Hypothalamus (tissue), 51 donors: ENCODE results near the gene SLC13A3.

Experiments used
- DNase-seq, 51 donors: peaks; one replicate each; lab custom pipeline; 2025; lab: John Stamatoyannopoulos, UW

Gene SLC13A3, protein sequence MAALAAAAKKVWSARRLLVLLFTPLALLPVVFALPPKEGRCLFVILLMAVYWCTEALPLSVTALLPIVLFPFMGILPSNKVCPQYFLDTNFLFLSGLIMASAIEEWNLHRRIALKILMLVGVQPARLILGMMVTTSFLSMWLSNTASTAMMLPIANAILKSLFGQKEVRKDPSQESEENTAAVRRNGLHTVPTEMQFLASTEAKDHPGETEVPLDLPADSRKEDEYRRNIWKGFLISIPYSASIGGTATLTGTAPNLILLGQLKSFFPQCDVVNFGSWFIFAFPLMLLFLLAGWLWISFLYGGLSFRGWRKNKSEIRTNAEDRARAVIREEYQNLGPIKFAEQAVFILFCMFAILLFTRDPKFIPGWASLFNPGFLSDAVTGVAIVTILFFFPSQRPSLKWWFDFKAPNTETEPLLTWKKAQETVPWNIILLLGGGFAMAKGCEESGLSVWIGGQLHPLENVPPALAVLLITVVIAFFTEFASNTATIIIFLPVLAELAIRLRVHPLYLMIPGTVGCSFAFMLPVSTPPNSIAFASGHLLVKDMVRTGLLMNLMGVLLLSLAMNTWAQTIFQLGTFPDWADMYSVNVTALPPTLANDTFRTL

DNA sequence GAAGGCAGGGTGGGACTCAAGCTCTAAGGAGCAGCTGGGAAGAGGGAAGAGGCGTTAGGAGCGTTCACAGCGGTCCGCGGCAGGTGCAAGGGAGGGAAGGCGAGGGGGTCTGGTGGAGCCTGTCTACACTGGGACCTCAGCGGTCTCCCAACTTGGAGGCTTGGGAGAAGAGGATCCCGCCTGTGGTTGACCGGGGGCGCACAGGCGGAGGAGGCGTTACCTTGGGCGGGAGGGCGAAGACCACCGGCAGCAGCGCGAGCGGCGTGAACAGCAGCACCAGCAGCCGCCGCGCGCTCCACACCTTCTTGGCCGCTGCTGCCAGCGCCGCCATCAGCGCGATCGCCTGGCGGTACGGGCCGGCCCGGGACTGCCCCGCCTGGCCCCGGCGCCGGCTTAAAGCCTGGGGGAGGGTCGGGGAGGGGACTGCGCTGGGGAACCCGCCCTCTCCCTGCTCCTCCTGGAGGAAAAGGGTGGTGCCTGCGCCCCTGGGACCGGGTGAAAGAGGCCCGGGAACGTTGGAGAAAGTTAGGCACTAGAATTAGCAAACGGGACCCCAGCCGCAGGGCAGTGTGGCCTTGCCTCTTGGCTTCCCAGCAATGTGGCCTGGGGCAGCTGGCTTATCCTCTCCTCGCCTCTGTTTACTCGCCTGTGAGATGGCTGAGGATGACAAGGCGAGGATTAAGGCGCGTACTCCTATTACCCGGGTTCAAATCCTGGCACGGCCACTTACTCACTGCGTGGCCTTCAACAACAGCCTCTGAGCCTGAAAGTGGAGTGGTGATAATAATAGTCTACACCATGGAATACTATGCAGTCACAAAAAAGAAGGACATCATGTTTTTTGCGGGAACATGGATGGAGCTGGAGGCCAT, at the start of gene SLC13A3:
TSS of gene SLC13A3 (minus strand) at position 369 of the 872 bp plus-strand sequence. CDS start at position 331, 38 bp downstream.
- peak in 25 of 51 donors; percentile 9 to 70 (median 46) for DNase-seq

DNA sequence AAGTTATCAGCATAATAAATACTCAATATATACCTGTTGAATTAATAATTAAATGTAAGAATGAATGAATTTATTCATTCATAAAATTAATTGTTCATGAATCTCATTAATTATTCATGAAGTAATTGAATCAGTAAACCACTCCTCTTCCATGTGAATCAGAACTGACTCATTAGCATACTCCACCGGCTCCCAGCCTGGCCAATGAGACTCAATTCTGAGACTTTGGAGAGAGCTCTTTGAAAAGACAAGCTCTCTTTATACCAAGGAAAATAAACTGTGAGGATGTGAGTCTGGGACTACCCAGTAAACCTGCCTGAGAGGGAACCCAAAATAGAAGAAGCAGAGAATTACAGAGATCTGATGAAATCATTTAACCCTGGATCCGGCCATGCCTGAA, 49.8 kb upstream of the SLC13A3 start:
- no peak for DNase-seq

DNA sequence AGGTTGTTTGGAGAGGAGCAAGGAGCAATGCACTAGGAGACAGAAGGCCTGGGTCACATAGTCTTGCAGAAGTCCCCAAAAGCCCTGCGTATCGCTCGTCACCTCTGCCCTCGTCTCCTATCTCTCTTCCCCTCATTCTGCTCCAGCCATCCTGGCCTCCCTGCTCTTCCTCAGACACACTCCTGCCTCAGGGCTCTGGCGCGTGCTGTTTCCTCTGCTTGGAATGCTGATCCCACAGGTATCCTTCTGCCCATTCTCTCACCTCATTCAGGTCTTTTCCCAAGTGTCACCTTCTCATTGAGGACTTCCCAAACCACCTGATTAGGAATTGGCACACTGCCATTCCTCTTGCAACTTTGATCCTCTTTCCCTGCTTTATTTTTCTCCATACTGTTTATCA, 49.2 kb upstream of the SLC13A3 start:
- no peak for DNase-seq

DNA sequence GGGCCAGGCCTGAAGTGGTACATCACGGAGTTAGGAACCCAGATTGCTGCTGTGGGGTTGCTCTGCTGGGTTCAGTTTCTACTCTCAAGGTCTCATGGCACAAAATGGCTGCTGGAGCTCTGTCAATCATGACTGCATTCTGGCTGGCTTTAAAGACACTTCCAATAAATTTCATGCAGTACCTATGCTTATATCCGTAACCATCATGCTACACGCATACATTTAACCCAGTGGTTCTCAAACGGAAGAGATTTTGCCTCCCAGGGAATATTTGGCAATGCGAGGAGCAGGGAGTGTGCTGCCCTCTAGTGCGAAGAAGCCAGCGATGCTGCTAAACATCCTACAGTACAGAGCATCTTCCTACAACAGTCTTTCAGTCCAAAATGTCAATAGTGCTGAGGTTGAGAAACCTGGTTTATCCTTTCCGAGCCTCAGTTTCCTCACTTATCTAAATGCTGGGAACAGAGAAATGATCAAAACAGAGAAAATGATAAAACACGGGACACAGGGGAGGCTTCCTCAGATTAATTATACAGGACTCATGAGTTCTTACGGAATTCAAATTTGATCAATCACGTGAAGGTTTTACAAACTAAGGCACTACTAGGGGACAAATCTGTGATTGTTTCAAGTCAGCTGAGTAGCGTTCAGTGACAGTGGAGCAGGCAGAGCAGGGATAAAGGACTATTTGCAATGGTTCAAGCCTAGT, 48.5 kb upstream of the SLC13A3 start:
- DNase-seq = peak in 2 of 51 donors; percentile 2 to 4

DNA sequence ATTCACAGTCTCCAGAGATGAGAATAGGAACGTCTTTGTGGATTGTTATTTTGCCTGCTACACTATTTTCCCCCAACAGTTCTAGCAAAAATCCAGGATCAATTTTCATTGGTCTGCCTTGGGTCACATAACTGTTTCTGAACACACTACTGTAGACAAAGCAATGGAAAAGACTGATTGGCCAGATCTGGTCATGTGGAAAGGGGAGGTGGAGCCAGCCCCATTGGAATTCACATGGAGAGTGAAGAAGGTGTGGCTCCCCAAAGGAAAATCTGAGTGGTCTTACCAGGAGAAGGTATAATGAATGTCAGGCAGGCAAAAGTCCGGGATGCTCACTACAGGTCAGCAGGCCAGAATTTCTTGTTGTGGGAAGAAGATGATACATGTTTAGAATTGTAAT, 47.5 kb upstream of the SLC13A3 start:
- no peak for DNase-seq

DNA sequence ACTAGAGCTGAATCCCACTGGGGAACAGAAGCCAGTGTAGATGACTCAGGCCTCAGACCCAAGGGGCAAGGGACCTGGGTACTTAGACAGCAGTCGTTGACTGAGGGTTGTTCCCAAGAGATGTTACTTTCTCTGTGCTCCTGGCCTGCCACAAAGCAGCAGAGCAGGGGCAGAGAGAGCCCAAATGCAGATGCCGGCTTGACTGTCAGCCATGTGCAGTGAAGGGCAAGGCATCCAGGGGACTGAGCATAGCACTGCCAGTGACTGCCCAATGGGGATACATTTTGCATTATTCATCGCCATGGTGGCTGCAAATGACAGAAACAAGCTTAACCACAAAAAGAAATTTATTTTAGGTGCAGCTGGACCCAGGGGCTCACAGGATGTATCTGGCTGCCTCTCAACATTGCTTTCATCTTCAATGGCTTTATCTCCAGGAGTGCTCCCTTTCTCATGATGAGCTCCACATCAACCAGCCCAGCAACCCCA, 45.6 kb upstream of the SLC13A3 start:
- DNase-seq = no peak

DNA sequence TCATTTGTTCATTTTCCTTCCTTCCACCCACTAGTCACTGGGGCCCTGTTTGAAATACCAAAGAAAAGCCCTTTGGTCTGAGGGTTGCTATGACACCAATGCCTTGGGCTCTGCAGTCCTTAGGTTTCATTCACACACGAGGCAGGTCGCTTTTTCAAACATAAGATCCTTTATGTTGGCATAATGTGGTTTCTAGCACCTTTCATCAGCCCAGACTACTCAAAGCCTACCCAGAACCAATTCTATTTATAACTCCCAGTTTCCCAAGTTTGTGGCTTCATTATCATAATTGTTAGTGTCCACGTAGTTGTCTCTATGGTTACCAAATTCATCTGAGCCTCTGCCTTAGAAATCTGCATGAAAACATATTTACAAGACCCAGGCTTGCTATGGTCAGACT, 44.6 kb upstream of the SLC13A3 start:
- no peak for DNase-seq

DNA sequence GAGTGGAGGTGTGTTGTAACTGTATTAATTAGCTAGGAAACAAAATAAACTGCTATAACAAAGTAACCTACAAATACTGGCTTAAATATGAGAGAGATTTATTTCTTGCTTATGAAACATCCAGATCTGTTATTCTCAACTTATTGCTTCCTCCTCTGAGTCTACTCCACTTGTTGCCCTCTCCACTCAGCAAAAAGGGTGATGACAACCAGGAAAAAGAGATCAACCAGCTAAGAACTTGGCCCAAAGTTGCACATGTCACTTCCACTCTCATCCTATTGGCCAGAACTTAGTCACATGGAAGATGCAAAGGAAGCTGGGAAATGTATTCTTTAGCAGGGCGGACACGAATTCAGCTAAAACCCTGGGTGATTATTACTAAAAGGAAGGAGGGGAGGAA, 43.2 kb upstream of the SLC13A3 start:
- peak in 6 of 51 donors; percentile 4 to 44 (median 11) for DNase-seq

DNA sequence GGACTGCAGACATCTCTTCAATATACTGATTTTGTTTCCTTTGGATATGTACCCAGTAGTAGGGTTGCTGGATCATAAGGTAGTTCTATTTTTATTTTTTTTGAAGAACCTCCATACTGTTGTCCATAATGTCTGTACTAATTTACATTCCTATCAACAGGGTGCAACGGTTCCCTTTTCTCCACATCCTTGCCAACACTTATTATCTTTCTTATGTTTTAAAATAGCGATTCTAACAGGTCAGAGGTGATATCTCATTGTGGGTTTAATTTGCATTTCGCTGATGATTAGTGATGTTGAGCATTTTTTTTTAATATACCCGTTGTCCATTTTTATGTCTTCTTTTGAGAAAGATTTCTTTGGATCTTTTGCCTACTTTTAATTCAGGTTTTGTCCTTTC, 39.9 kb upstream of the SLC13A3 start:
- DNase-seq = no peak

DNA sequence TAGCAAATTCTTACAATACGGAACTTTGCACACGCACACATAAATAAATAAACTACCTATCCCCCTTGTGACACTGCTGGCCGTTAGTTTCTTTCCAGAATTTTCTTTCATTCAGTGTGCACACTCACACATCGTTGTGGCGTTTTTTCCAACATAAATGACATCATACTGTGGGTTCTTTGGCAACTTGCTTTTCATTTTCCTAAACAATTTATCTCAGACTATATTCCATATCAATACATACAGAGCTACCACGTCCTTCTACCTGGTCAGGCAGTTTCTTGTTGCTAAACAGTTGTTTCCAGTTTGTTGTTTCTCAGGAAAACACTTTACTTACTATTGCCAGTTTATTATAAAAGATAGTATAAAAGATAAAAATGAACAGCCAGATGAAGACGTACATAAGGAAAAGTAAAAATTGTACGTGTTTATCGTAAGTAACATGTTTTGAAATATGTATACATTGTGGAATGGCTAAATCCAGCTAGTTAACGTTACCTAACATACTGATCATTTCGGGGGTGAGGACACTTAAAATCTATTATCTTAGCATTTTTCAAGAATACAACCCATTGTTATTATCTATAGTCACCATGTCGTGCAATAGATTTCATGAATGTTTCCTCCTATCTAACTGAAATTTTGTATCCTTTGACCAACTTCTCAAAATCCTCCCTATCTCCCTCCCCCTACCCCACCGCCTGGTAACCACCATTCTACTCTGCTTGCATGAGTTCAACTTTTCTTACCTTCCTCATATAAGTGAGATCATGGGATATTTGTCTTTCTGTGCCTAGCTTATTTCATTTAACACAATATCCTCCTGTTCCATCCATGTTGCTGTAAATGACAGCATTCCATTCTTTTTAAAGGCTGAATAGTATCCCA, 39.2 kb upstream of the SLC13A3 start:
- no peak for DNase-seq

DNA sequence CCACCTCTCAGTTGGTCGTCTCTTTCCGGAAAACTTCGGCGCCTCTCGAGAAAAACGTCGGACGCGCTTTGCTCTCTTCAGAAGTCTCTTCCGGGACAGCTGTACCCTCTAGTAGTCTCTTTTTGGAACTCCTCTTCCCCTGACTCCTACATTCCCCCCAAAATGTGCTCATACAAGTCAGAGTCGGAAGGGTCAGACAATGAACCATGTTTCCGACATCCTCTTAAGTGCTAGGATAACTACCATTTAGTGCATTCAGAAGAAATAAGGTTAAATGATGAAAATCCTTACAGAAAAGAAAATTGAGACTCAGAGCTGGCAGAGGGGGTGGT, 38.5 kb upstream of the SLC13A3 start:
- DNase-seq = no peak

DNA sequence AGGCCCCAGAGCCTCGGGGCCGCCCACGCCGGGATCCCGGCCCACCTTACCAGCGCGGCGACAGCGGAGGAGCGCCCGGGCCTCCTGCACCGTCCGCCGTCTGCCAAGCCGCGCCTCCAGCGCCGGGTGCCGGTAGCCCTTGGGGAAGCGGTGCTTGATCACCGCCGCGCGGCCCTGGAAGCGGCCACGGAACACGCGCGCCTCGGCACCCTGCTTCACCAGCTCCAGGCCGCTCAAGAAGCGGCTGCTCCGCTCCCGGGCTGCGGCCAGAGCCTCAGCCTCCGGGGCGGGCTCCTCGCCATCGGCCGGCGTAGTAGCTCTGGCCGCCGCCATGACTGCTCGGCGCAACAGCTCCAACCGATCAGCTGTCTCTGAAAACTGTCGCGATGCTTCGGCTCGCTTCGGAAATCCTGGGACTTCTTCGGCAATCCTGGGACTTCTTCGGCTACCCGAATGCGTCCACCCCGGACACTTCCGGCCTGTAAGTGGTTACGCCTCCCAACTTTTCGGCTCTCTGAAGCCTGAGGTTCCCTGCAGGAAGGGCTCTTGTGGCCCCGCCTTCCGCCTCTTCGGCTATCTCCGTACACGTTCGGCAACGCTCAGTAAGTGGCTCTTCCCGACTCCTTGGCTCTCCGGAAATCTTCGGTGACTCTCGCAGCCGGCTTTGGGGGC, 38.0 kb upstream of the SLC13A3 start, which contains the start of gene TP53RK:
TSS of gene TP53RK (minus strand) at position 363 of the 672 bp plus-strand sequence. CDS start at position 333, 30 bp downstream.
- peak; percentile 60 to 98 (median 91) for DNase-seq

DNA sequence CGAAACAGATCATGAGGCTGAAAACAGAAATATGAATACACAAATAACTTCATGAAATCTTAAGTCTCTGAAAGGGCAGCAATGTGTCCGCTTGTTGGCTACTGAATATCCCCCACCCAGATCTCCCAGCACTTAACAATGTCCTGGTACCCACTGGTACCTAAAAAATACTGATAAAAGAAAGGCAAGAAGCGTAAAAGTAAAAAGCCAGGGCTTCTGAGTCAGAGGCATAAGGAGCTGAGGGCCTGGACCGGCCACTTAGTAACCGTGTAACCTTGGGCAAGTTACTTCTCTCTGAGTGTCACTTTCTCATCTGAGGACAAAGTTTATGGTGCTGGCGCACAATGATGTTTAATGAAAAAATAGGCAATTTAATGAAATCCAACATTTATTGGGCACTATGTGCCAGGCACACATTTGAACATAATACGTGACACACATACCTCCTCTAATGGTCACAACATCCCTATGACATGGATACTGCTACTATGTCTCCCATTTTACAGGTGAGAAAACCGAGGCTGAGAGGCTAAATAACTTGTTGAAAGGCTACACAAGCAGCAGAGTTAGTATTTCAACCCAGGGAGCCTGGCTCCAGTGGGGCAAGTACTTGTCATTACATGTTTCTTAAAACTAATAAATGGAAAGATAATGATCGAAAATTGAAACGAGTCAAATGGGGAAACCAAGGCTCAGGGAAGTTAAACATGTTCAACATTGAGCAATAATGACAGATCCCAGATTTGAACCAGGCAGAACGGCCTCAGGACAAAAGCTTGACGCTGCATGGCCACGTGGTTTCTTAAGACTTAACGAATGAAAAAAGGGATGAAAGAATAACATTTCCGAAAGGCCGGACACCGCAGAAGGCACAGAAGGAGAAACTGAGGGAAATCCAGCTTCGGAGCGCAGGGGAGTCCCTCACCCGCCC, 37.2 kb upstream of the SLC13A3 start:
- DNase-seq = peak in 2 of 51 donors; percentile 49 to 56

DNA sequence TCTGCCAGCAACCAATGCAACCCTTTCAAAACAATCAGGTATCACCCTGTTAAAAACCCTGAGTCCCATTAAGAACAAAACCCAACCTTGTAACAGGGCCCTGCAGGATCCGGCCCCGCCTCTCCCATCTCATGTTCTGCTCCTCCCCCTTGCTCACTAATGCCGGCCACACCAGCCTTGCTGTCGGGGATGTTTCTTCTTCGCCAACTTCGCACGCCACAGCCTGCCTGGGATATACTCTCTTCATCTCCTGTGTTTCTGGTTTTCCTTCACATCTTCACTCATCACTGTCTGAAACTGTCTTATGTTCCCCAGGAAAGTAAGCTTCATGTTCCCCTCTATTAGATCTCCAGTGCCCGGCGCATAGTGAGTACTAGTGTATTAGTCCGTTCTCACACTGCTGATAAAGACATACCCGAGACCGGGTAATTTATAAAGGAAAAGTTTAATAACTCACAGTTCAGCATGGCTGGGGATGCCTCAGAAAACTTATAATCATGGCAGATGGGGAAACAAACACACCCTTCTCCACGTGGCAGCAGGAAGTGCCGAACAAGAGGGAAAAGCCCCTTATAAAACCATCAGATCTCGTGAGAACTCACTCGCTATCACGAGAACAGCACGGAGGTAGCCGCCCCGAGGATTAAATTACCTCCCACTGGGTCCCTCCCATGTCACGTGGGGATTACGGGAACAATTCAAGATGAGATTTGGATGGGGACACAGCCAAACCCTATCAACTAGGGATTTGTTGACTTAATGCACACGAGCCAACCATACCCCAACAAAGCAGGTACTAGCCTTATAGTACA, 32.9 kb upstream of the SLC13A3 start:
- DNase-seq = peak in 7 of 51 donors; percentile 3 to 32 (median 7)

DNA sequence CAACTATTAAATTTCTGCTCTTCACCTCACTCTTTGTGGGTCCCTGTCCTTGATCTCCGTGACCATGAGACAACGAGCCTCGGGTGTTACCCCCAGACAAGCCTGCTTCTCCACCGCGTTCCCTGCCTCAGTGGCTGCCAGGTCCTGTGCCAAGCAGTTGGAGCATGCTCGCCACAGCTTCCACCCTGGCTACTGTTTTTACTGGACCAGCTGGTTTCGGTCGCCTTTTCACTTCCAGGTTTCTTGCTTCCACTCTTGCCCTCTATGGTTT, 32.3 kb upstream of the SLC13A3 start:
- no peak for DNase-seq

DNA sequence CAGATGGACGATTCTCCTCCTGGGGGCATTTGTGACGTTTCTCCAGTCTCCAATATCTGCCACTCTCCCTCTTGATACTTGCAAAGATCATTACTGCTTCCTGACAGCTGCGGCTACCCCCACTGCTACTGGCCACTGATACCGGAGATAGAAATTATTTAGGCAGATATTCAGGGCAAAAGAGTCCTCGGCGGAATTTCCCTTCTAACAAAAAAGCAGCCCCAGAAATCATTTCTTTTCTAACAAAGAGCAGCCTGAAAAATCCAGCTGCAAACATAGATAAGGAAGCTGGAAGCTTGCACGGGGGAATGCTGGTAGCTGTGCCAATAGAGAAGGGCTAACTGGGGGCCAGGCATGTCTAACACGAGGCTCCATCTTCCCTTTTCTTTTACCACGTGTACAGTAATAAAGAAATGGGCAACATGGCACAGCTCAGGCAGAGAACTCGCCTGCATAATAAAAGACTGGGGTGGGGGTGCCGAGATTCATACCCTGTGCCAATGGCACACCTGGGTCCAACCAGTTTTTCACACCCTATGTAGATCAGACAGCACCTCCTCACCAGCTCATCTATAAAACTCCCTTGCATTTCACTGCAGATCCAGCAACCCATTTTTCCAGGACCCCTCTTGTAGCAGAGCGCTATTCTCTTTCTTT, 31.9 kb upstream of the SLC13A3 start:
- no peak for DNase-seq
